GM19467 (cell line): ENCODE results near the gene DSC2.

Experiments
- ATAC-seq: cut with Tn5 transposase; IDR thresholded peaks from one replicate; pipeline ENCODE4 v1.9.1; 2021; ENCODE audit warnings: mild to moderate bottlenecking, moderate library complexity; ENCODE audit not compliant: unreplicated experiment

Gene DSC2

GRCh38 chr18:31099450-31100230 is 2.6 kb downstream of the DSC2 start:
- no peak for ATAC-seq

- ATAC-seq = no peak
These were observed 3.3 kb downstream of the DSC2 start for GRCh38 chr18:31098878-31099277.

GRCh38 chr18:31097666-31098065 is 4.6 kb downstream of the DSC2 start:
- ATAC-seq = no peak

GRCh38 chr18:31093880-31094279 is 8.3 kb downstream of the DSC2 start:
- no peak for ATAC-seq

GRCh38 chr18:31093294-31093693 is 8.9 kb downstream of the DSC2 start:
- ATAC-seq = no peak

GRCh38 chr18:31091350-31091749 is 10.9 kb downstream of the DSC2 start:
- ATAC-seq = no peak

- no peak for ATAC-seq
These were observed 13.7 kb downstream of the DSC2 start for GRCh38 chr18:31088532-31088931.

- no peak for ATAC-seq
These were observed 22.2 kb downstream of the DSC2 start for GRCh38 chr18:31079973-31080372.

GRCh38 chr18:31077878-31078277 is 24.3 kb downstream of the DSC2 start:
- ATAC-seq = no peak

- ATAC-seq = no peak
These were observed 30.0 kb downstream of the DSC2 start for GRCh38 chr18:31072175-31072574.

GRCh38 chr18:31070206-31070605 is 32.0 kb downstream of the DSC2 start:
- ATAC-seq = no peak

- no peak for ATAC-seq
These were observed 36.0 kb downstream of the DSC2 start for GRCh38 chr18:31066266-31066665.

- no peak for ATAC-seq
These were observed 37.0 kb downstream of the DSC2 start for GRCh38 chr18:31065036-31065773.

GRCh38 chr18:31064130-31064529 is 38.1 kb downstream of the DSC2 start:
- ATAC-seq = no peak

GRCh38 chr18:31061945-31062344 is 40.3 kb downstream of the DSC2 start:
- no peak for ATAC-seq

GRCh38 chr18:31058897-31059296 is 43.3 kb downstream of the DSC2 start:
- ATAC-seq = no peak

- no peak for ATAC-seq
These were observed 44.3 kb downstream of the DSC2 start for GRCh38 chr18:31057917-31058316.

- ATAC-seq = no peak
These were observed 45.2 kb downstream of the DSC2 start for GRCh38 chr18:31057051-31057450.

- ATAC-seq = no peak
These were observed 45.9 kb downstream of the DSC2 start for GRCh38 chr18:31056296-31056695.

GRCh38 chr18:31050635-31051034 is 51.6 kb downstream of the DSC2 start:
- no peak for ATAC-seq

GRCh38 chr18:31049189-31049588 is 53.0 kb downstream of the DSC2 start:
- ATAC-seq = no peak

- ATAC-seq = no peak
These were observed 54.0 kb downstream of the DSC2 start for GRCh38 chr18:31048216-31048615.
